GM21360 (cell line): Measurements from ENCODE around the gene TCEAL4.

Experiments
- ATAC-seq: cut with Tn5 transposase; IDR thresholded peaks from one replicate; pipeline ENCODE4 v1.9.1; 2021; ENCODE audit warnings: mild to moderate bottlenecking, moderate library complexity; ENCODE audit not compliant: unreplicated experiment

The TCEAL4 gene

GRCh38 chrX:103585411-103586313, at the start of gene TCEAL4:
Gene TCEAL4, plus strand, starts transcription at chrX:103585515. Its CDS starts 1,161 bp downstream, at chrX:103586676.
- ATAC-seq: peak; percentile 85

- ATAC-seq: no peak
Observed at GRCh38 chrX:103536071-103536470, 49.2 kb upstream of the TCEAL4 start.

GRCh38 chrX:103536732-103537131, 48.6 kb upstream of the TCEAL4 start:
- no peak for ATAC-seq

- ATAC-seq: no peak
Observed at GRCh38 chrX:103537871-103538387, 47.4 kb upstream of the TCEAL4 start.

GRCh38 chrX:103538728-103539127, 46.6 kb upstream of the TCEAL4 start:
- no peak for ATAC-seq

GRCh38 chrX:103539695-103540094, 45.6 kb upstream of the TCEAL4 start:
- ATAC-seq: no peak

GRCh38 chrX:103540145-103540544, 45.2 kb upstream of the TCEAL4 start:
- no peak for ATAC-seq

GRCh38 chrX:103549916-103550315, 35.4 kb upstream of the TCEAL4 start:
- no peak for ATAC-seq

GRCh38 chrX:103550415-103551051, 34.8 kb upstream of the TCEAL4 start:
- ATAC-seq: no peak

GRCh38 chrX:103552236-103552635, 33.1 kb upstream of the TCEAL4 start:
- no peak for ATAC-seq

GRCh38 chrX:103554687-103555424, 30.5 kb upstream of the TCEAL4 start:
- ATAC-seq: peak; percentile 78

GRCh38 chrX:103556963-103557612, 28.2 kb upstream of the TCEAL4 start:
- no peak for ATAC-seq

- ATAC-seq: no peak
Observed at GRCh38 chrX:103560256-103560655, 25.1 kb upstream of the TCEAL4 start.

- no peak for ATAC-seq
Observed at GRCh38 chrX:103562801-103563200, 22.5 kb upstream of the TCEAL4 start.

- ATAC-seq: no peak
Observed at GRCh38 chrX:103565197-103565596, 20.1 kb upstream of the TCEAL4 start.

- ATAC-seq: no peak
Observed at GRCh38 chrX:103565752-103566151, 19.6 kb upstream of the TCEAL4 start.

- ATAC-seq: no peak
Observed at GRCh38 chrX:103571121-103571520, 14.2 kb upstream of the TCEAL4 start.

GRCh38 chrX:103571726-103572125, 13.6 kb upstream of the TCEAL4 start:
- no peak for ATAC-seq

- no peak for ATAC-seq
Observed at GRCh38 chrX:103573202-103573601, 12.1 kb upstream of the TCEAL4 start.

- ATAC-seq: no peak
Observed at GRCh38 chrX:103584596-103584995, 719 bp upstream of the TCEAL4 start.

- ATAC-seq: peak; percentile 31
Observed at GRCh38 chrX:103586314-103586646, 965 bp downstream of the TCEAL4 start.
